Measurements from ENCODE around the gene TGFBI.

- TF ChIP-seq, protein P1, sequence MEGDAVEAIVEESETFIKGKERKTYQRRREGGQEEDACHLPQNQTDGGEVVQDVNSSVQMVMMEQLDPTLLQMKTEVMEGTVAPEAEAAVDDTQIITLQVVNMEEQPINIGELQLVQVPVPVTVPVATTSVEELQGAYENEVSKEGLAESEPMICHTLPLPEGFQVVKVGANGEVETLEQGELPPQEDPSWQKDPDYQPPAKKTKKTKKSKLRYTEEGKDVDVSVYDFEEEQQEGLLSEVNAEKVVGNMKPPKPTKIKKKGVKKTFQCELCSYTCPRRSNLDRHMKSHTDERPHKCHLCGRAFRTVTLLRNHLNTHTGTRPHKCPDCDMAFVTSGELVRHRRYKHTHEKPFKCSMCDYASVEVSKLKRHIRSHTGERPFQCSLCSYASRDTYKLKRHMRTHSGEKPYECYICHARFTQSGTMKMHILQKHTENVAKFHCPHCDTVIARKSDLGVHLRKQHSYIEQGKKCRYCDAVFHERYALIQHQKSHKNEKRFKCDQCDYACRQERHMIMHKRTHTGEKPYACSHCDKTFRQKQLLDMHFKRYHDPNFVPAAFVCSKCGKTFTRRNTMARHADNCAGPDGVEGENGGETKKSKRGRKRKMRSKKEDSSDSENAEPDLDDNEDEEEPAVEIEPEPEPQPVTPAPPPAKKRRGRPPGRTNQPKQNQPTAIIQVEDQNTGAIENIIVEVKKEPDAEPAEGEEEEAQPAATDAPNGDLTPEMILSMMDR (IDR thresholded peaks at IDR 0.05; ENCODE audit: borderline replicate concordance, extremely low read depth, low read length, poor library complexity, severe bottlenecking), result no peak
- no peak for TF ChIP-seq EZH2 (IDR thresholded peaks at IDR 0.05; ENCODE audit: borderline replicate concordance, low read depth, low read length, severe bottlenecking)
These were observed 29.5 kb downstream of the TGFBI start for GRCh38 chr5:136058039-136058971.

All from DND-41 (cell line).